GM19395 (cell line): Measurements from ENCODE around the gene CR1.
"Not testable (repeated sequence)": the region's sequence is repeated elsewhere in the genome, so short reads cannot be mapped to it uniquely, and the experiment has no call there.

ENCODE experiments used
- ATAC-seq: cut with Tn5 transposase; IDR thresholded peaks from one replicate; pipeline ENCODE4 v1.9.1; 2021; ENCODE audit warnings: mild to moderate bottlenecking, moderate library complexity; ENCODE audit not compliant: unreplicated experiment

The CR1 gene

GRCh38 chr1:207579436-207579799 lies 83.5 kb downstream of the CR1 start:
- peak; percentile 93 for ATAC-seq

GRCh38 chr1:207581496-207582153 lies 85.7 kb downstream of the CR1 start:
- no peak for ATAC-seq

- ATAC-seq = not testable (repeated sequence)
Measured at GRCh38 chr1:207589506-207589905, 93.5 kb downstream of the CR1 start.

- not testable (repeated sequence) for ATAC-seq
Measured at GRCh38 chr1:207591205-207591604, 95.2 kb downstream of the CR1 start.

- not testable (repeated sequence) for ATAC-seq
Measured at GRCh38 chr1:207594095-207594494, 98.1 kb downstream of the CR1 start.

GRCh38 chr1:207603777-207604176 lies 107.8 kb downstream of the CR1 start:
- ATAC-seq = no peak

GRCh38 chr1:207605444-207606361 lies 109.7 kb downstream of the CR1 start:
- ATAC-seq = no peak

- no peak for ATAC-seq
Measured at GRCh38 chr1:207606362-207606755, 110.4 kb downstream of the CR1 start.

- ATAC-seq = no peak
Measured at GRCh38 chr1:207612762-207613161, 116.8 kb downstream of the CR1 start.

- ATAC-seq = peak; percentile 97
Measured at GRCh38 chr1:207619871-207620542, 124.0 kb downstream of the CR1 start.

- no peak for ATAC-seq
Measured at GRCh38 chr1:207620543-207620893, 124.6 kb downstream of the CR1 start.

- ATAC-seq = not testable (repeated sequence)
Measured at GRCh38 chr1:207625504-207626071, 129.6 kb downstream of the CR1 start.

- no peak for ATAC-seq
Measured at GRCh38 chr1:207626972-207627337, 131.0 kb downstream of the CR1 start.

GRCh38 chr1:207627496-207627895 lies 131.5 kb downstream of the CR1 start:
- ATAC-seq = no peak

- ATAC-seq = no peak
Measured at GRCh38 chr1:207628776-207629175, 132.8 kb downstream of the CR1 start.

- ATAC-seq = no peak
Measured at GRCh38 chr1:207631137-207631536, 135.2 kb downstream of the CR1 start.

- ATAC-seq = no peak
Measured at GRCh38 chr1:207633226-207633625, 137.3 kb downstream of the CR1 start.

GRCh38 chr1:207633699-207634289 lies 137.8 kb downstream of the CR1 start:
- not testable (repeated sequence) for ATAC-seq

- ATAC-seq = not testable (repeated sequence)
Measured at GRCh38 chr1:207634293-207634692, 138.3 kb downstream of the CR1 start.

GRCh38 chr1:207635569-207636186 lies 139.7 kb downstream of the CR1 start:
- not testable (repeated sequence) for ATAC-seq
